Subcutaneous adipose tissue (tissue), 4 donors: ENCODE measurements around the gene DLK1. TPM values are rescaled to one million over a fixed set of nuclear protein-coding genes. Genes with fewer than 3 reads are reported as not detected.

Experiments used
- total RNA-seq, 4 donors: library from RNA; depleted of rRNA; stranded (reverse); fragments of >200 nt; gene quantifications; one replicate each; pipeline ENCODE4 v1.1.0, GENCODE V29; 2016
- TF ChIP-seq, protein P1 (sequence below): fragments of 450-650 bp; IDR thresholded peaks from one replicate; pipeline ENCODE4 v1.5.1; 2016; ENCODE audit warnings: low read depth, mild to moderate bottlenecking, control low read depth, antibody characterized with exemption, moderate library complexity

The DLK1 gene
- total RNA-seq, 4 donors from 2014 or later, result not detected

GRCh38 chr14:100775831-100776591 is 49.3 kb downstream of the DLK1 start:
- TF ChIP-seq, protein P1, sequence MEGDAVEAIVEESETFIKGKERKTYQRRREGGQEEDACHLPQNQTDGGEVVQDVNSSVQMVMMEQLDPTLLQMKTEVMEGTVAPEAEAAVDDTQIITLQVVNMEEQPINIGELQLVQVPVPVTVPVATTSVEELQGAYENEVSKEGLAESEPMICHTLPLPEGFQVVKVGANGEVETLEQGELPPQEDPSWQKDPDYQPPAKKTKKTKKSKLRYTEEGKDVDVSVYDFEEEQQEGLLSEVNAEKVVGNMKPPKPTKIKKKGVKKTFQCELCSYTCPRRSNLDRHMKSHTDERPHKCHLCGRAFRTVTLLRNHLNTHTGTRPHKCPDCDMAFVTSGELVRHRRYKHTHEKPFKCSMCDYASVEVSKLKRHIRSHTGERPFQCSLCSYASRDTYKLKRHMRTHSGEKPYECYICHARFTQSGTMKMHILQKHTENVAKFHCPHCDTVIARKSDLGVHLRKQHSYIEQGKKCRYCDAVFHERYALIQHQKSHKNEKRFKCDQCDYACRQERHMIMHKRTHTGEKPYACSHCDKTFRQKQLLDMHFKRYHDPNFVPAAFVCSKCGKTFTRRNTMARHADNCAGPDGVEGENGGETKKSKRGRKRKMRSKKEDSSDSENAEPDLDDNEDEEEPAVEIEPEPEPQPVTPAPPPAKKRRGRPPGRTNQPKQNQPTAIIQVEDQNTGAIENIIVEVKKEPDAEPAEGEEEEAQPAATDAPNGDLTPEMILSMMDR, result no peak

GRCh38 chr14:100776681-100777365 is 50.1 kb downstream of the DLK1 start:
- TF ChIP-seq, protein P1, result no peak

DNA sequence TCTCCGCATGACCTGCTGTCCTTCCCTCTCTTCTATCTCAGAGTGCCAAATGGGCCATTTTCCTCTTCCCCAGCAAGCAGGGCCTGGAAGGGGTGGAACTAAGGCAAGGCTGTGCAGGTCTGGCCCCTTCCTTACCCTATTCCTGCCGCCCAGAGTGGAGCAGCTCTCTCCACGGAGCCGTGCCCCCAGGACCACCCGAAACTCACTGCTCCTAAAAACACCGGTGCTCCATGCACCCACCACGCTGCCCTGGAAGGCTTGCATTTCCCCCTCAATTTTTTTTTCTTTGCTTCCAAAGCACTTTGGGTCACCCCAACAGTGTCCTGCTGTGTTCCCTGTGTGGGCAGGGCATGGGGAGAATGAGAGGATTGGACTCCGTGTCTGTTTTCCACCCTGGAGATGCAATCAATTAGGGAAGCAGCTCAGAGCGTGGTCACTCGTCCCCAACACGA is 50.7 kb downstream of the DLK1 start:
- TF ChIP-seq, protein P1, result no peak

DNA sequence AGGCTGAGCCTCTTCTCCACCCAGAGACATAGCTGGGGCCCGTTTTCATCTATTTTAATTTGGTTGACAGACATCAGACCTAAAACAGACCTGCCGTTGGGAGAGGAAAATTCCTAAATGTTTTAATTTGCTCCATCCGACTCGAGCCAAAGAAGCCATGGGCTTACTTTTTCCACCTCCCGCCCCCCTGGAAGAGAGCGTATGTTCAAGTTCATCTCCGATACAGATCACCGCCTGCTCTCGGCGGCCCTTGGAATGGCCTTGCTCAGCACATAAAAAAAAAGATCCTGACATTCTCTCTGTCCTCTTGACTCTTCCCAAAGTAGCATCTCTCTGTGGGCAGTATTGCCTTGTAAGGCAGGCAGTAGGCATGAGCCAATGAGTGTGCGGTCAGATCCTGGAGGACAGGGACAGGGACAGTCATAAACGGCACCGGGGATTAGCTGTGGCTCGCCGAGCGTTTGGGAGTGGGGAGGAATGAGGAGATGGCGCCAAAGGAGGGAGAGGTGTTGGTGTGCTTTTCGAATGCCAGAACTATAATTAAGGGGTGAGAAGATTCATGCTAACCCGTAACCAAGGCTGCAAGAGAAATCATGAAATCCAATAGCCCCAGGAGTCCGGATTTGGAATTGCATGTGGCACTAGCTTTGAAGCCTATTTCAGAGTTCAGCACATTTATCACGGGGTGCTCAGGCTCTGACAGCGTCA is 51.3 kb downstream of the DLK1 start:
- TF ChIP-seq, protein P1, result no peak

DNA sequence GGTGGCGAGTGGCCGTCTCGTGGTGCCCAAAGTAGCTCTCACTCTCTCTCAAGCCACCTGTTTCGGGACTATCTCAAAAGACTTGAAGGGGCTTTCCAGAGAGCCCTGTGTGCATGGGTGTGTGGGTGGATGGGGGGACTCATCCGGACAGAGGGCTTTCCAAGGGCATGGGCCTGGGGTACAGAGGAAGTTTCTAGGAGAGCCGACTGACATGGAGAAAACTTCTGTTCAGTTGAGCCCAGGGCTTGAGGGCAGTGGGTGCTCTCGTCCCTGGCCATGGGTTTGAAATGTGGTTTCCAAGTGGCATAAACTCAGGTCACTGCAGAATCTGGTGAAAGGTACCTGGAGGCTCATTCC is 51.8 kb downstream of the DLK1 start:
- TF ChIP-seq, protein P1, result no peak

- TF ChIP-seq, protein P1, result no peak
Observed at GRCh38 chr14:100778951-100779690, 52.4 kb downstream of the DLK1 start.

DNA sequence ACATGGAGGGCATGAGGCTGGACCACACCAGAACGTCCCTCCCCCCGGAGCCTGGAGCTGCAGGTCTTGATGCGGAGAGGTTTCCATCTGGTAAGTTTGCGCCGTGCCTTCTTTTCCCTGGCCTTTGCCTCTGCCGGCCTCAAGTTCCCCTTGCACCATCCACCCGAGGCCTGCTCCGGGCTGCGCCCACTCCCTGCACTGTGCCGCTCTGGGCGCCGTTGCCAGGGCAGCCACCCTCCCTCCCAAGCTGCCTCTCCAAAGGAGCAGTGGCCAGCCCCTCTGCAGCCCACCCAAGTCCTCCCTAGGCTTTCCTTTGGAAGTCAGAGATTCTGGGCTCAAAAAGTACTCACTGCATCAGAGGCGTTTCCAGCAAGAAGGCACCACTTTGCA is 53.0 kb downstream of the DLK1 start:
- TF ChIP-seq, protein P1, result no peak
